ENCODE measurements around the gene TCEA3.

TCEA3 gene

GRCh38 chr1:23444596-23445390, 20.2 kb upstream of the TCEA3 start:
- DNase-seq = no peak

- no peak for DNase-seq
Observed at GRCh38 chr1:23444104-23444533, 19.6 kb upstream of the TCEA3 start.

- DNase-seq = no peak
Observed at GRCh38 chr1:23442751-23443150, 18.2 kb upstream of the TCEA3 start.

- no peak for DNase-seq
Observed at GRCh38 chr1:23441446-23442148, 17.0 kb upstream of the TCEA3 start.

GRCh38 chr1:23438545-23438944, 14.0 kb upstream of the TCEA3 start:
- no peak for DNase-seq

- DNase-seq = no peak
Observed at GRCh38 chr1:23437355-23437664, 12.8 kb upstream of the TCEA3 start.

GRCh38 chr1:23436520-23437354, 12.2 kb upstream of the TCEA3 start:
- peak; percentile 25 for DNase-seq

GRCh38 chr1:23434260-23434775, 9.8 kb upstream of the TCEA3 start:
- no peak for DNase-seq

- no peak for DNase-seq
Observed at GRCh38 chr1:23433122-23433521, 8.6 kb upstream of the TCEA3 start.

GRCh38 chr1:23431431-23431830, 6.9 kb upstream of the TCEA3 start:
- DNase-seq = no peak

- no peak for DNase-seq
Observed at GRCh38 chr1:23430803-23431202, 6.3 kb upstream of the TCEA3 start.

- no peak for DNase-seq
Observed at GRCh38 chr1:23428136-23428905, 3.8 kb upstream of the TCEA3 start.

- DNase-seq = no peak
Observed at GRCh38 chr1:23427550-23427949, 3.0 kb upstream of the TCEA3 start.

GRCh38 chr1:23426828-23427227, 2.3 kb upstream of the TCEA3 start:
- DNase-seq = no peak

- DNase-seq = no peak
Observed at GRCh38 chr1:23425193-23425494, 596 bp upstream of the TCEA3 start.

GRCh38 chr1:23423415-23424292, 894 bp downstream of the TCEA3 start:
- no peak for DNase-seq

GRCh38 chr1:23422941-23423340, 1.6 kb downstream of the TCEA3 start:
- no peak for DNase-seq

- peak; percentile 88 for DNase-seq
Observed at GRCh38 chr1:23422241-23422877, 2.2 kb downstream of the TCEA3 start.

- peak; percentile 39 for DNase-seq
Observed at GRCh38 chr1:23421753-23422240, 2.8 kb downstream of the TCEA3 start.

GRCh38 chr1:23421343-23421742, 3.2 kb downstream of the TCEA3 start:
- no peak for DNase-seq

- no peak for DNase-seq
Observed at GRCh38 chr1:23420778-23421177, 3.8 kb downstream of the TCEA3 start.
